Trophoblast cell (in vitro differentiated cells and primary cell): Measurements from ENCODE around the gene PFKFB2.

Source experiments
- DNase-seq, 2 donors: peaks; one replicate each; pipeline ENCODE4 v3.0.0-alpha.2; 2016
- H2AFZ ChIP-seq: 2 replicates; pipeline ENCODE4 v1.6.1; 2013; ENCODE audit warnings: low read length, moderate library complexity, mild to moderate bottlenecking; ENCODE audit not compliant: insufficient read depth, poor library complexity
- H2AK5ac ChIP-seq: 2 replicates; pipeline ENCODE4 v1.6.1; 2013; ENCODE audit warnings: mild to moderate bottlenecking, low read length
- H2BK120ac ChIP-seq: 2 replicates; pipeline ENCODE4 v1.6.1; 2013; ENCODE audit warnings: low read length, mild to moderate bottlenecking, moderate library complexity; ENCODE audit not compliant: insufficient read depth, poor library complexity
- H2BK12ac ChIP-seq: 2 replicates; pipeline ENCODE4 v1.6.1; 2013; ENCODE audit warnings: mild to moderate bottlenecking, low read length, moderate library complexity
- H2BK5ac ChIP-seq: 2 replicates; pipeline ENCODE4 v1.6.1; 2013; ENCODE audit warnings: low read length, low read depth, moderate library complexity, mild to moderate bottlenecking; ENCODE audit not compliant: poor library complexity
- H3K14ac ChIP-seq: 2 replicates; pipeline ENCODE4 v1.6.1; 2013; ENCODE audit warnings: mild to moderate bottlenecking, low read length
- H3K18ac ChIP-seq: 2 replicates; pipeline ENCODE4 v1.6.1; 2013; ENCODE audit warnings: mild to moderate bottlenecking, low read length
- H3K23ac ChIP-seq: 2 replicates; pipeline ENCODE4 v1.6.1; 2013; ENCODE audit warnings: low read length
- H3K27ac ChIP-seq: 2 replicates; pipeline ENCODE4 v1.5.1; 2013; ENCODE audit warnings: low read depth, mild to moderate bottlenecking, inconsistent platforms, low read length, moderate library complexity
- H3K27me3 ChIP-seq: 2 replicates; pipeline ENCODE4 v1.6.1; 2013; ENCODE audit warnings: inconsistent platforms, mild to moderate bottlenecking, low read length, moderate library complexity; ENCODE audit not compliant: insufficient read depth
- H3K36me3 ChIP-seq, 2 experiments: 1 replicate in 1 of 2; 2 replicates in 1 of 2; pipeline ENCODE4 v1.6.1; 2013; ENCODE audit warnings: low read length in 2 of 2, mild to moderate bottlenecking in 2 of 2, moderate library complexity in 1 of 2; ENCODE audit not compliant: insufficient read depth in 2 of 2, control insufficient read depth in 1 of 2
- H3K4ac ChIP-seq: 2 replicates; pipeline ENCODE4 v1.6.1; 2013; ENCODE audit warnings: low read depth, mild to moderate bottlenecking, low read length, moderate library complexity
- H3K4me1 ChIP-seq, 2 experiments: 1 replicate in 1 of 2; 2 replicates in 1 of 2; pipeline ENCODE4 v1.6.1; 2013; ENCODE audit warnings: low read length in 2 of 2, mild to moderate bottlenecking in 2 of 2, moderate library complexity in 1 of 2; ENCODE audit not compliant: insufficient read depth in 2 of 2, control insufficient read depth in 1 of 2
- H3K4me2 ChIP-seq: 2 replicates; pipeline ENCODE4 v1.6.1; 2013; ENCODE audit warnings: inconsistent platforms, mild to moderate bottlenecking, low read length, moderate library complexity
- H3K4me3 ChIP-seq: 2 replicates; pipeline ENCODE4 v1.5.1; 2013; ENCODE audit warnings: mild to moderate bottlenecking, low read depth, low read length, inconsistent platforms
- H3K79me1 ChIP-seq: one replicate; pipeline ENCODE4 v1.6.1; 2013; ENCODE audit warnings: low read length
- H3K79me2 ChIP-seq: 2 replicates; pipeline ENCODE4 v1.6.1; 2013; ENCODE audit warnings: low read length, mild to moderate bottlenecking; ENCODE audit not compliant: control insufficient read depth, insufficient read depth, poor library complexity
- H3K9ac ChIP-seq: 2 replicates; pipeline ENCODE4 v1.6.1; 2013; ENCODE audit warnings: mild to moderate bottlenecking, low read length
- H3K9me3 ChIP-seq: 2 replicates; pipeline ENCODE4 v1.6.1; 2013; ENCODE audit warnings: low read depth, mild to moderate bottlenecking, control low read depth, inconsistent platforms, low read length; ENCODE audit not compliant: insufficient read depth
- H4K12ac ChIP-seq: 2 replicates; pipeline ENCODE4 v1.6.1; 2013; ENCODE audit warnings: low read depth, mild to moderate bottlenecking, low read length, moderate library complexity
- H4K8ac ChIP-seq: 2 replicates; pipeline ENCODE4 v1.6.1; 2013; ENCODE audit warnings: low read depth, mild to moderate bottlenecking, low read length, moderate library complexity
- H4K91ac ChIP-seq: one replicate; pipeline ENCODE4 v1.6.1; 2013; ENCODE audit warnings: low read depth, mild to moderate bottlenecking, low read length, moderate library complexity
- WGBS: extraction: QIAGEN DNeasy Blood & Tissue Kit; methylation state at CpG from one replicate; pipeline ENCODE4 v1.1.7; 2013; ENCODE audit warnings: missing lambda C conversion rate; ENCODE audit not compliant: insufficient read length, insufficient coverage; ENCODE audit errors: extremely low coverage; 5-methylcytosine and 5-hydroxymethylcytosine counted together

The PFKFB2 gene

GRCh38 chr1:207007352-207008033, 45.6 kb upstream of the PFKFB2 start:
- no peak overlapping the region for H3K4me3 ChIP-seq
- H3K27ac ChIP-seq: no peak overlapping the region
- H2AK5ac ChIP-seq: no peak overlapping the region
- H2BK12ac ChIP-seq: no peak overlapping the region
- WGBS: no CpG with 5 or more reads among the region's 5 CpGs
- H4K8ac ChIP-seq: no peak overlapping the region
- no peak overlapping the region for H2BK5ac ChIP-seq
- no peak overlapping the region for H3K18ac ChIP-seq
- H3K23ac ChIP-seq: no peak overlapping the region
- no peak overlapping the region for H4K91ac ChIP-seq
- no peak overlapping the region for H2BK120ac ChIP-seq
- H3K79me2 ChIP-seq: no peaks in the 10 kb centered on the region
- DNase-seq: peak; percentile 51 to 64
- H3K36me3 ChIP-seq: no peaks in the 10 kb centered on the region
- H3K4me2 ChIP-seq: no peak overlapping the region
- H4K12ac ChIP-seq: no peak overlapping the region
- no peaks in the 10 kb centered on the region for H3K27me3 ChIP-seq
- H3K14ac ChIP-seq: no peak overlapping the region
- no peak overlapping the region for H2AFZ ChIP-seq
- no peaks in the 10 kb centered on the region for H3K9me3 ChIP-seq
- peaks cover 3 to 4% of the 10 kb centered on the region in 2 experiments for H3K4me1 ChIP-seq
- no peak overlapping the region for H3K9ac ChIP-seq
- H3K79me1 ChIP-seq: no peaks in the 10 kb centered on the region
- H3K4ac ChIP-seq: no peak overlapping the region

- H4K8ac ChIP-seq: no peak overlapping the region
- no peaks in the 10 kb centered on the region for H3K79me1 ChIP-seq
- H3K27me3 ChIP-seq: no peaks in the 10 kb centered on the region
- H4K91ac ChIP-seq: no peak overlapping the region
- H3K23ac ChIP-seq: no peak overlapping the region
- H3K14ac ChIP-seq: no peak overlapping the region
- no peak overlapping the region for H2BK120ac ChIP-seq
- no peak overlapping the region for H4K12ac ChIP-seq
- H2AFZ ChIP-seq: no peak overlapping the region
- WGBS: no CpG with 5 or more reads among the region's 10 CpGs
- no peaks in the 10 kb centered on the region for H3K36me3 ChIP-seq
- H3K4me1 ChIP-seq: peaks cover 3 to 4% of the 10 kb centered on the region in 2 experiments
- no peaks in the 10 kb centered on the region for H3K79me2 ChIP-seq
- DNase-seq: no peak
- no peaks in the 10 kb centered on the region for H3K9me3 ChIP-seq
- no peak overlapping the region for H3K9ac ChIP-seq
- no peak overlapping the region for H3K4ac ChIP-seq
- no peak overlapping the region for H3K27ac ChIP-seq
- no peak overlapping the region for H2AK5ac ChIP-seq
- H2BK12ac ChIP-seq: no peak overlapping the region
- H3K4me3 ChIP-seq: no peak overlapping the region
- H3K4me2 ChIP-seq: no peak overlapping the region
- no peak overlapping the region for H3K18ac ChIP-seq
- H2BK5ac ChIP-seq: no peak overlapping the region
Measured at GRCh38 chr1:207009182-207009850, 43.8 kb upstream of the PFKFB2 start.

GRCh38 chr1:207009945-207010344, 43.1 kb upstream of the PFKFB2 start:
- DNase-seq: no peak

GRCh38 chr1:207010726-207011125, 42.3 kb upstream of the PFKFB2 start:
- Histone ChIP-seq H3K9ac (no peak overlapping the region), H2AFZ (no peak overlapping the region), H3K4me3 (no peak overlapping the region), H4K8ac (no peak overlapping the region), H3K4me1 (peaks cover 3 to 4% of the 10 kb centered on the region in 2 experiments), H3K36me3 (no peaks in the 10 kb centered on the region), H3K79me2 (no peaks in the 10 kb centered on the region), H3K4me2 (no peak overlapping the region), H3K23ac (no peak overlapping the region), H2BK120ac (no peak overlapping the region), H2BK12ac (no peak overlapping the region), H3K9me3 (no peaks in the 10 kb centered on the region), H3K79me1 (no peaks in the 10 kb centered on the region), H3K27ac (no peak overlapping the region), H2BK5ac (no peak overlapping the region), H4K91ac (no peak overlapping the region), H3K4ac (no peak overlapping the region), H3K14ac (no peak overlapping the region), H4K12ac (no peak overlapping the region), H3K18ac (no peak overlapping the region), H2AK5ac (no peak overlapping the region), H3K27me3 (no peaks in the 10 kb centered on the region)
- WGBS: no CpG with 5 or more reads among the region's 2 CpGs
- DNase-seq: no peak

More at GRCh38 chr1:207009945-207010344, 43.1 kb upstream of the PFKFB2 start:
- Histone ChIP-seq H3K27me3 (no peaks in the 10 kb centered on the region), H2BK120ac (no peak overlapping the region), H3K4me3 (no peak overlapping the region), H2BK12ac (no peak overlapping the region), H3K79me1 (no peaks in the 10 kb centered on the region), H3K79me2 (no peaks in the 10 kb centered on the region), H3K4me1 (peaks cover 3 to 4% of the 10 kb centered on the region in 2 experiments), H4K91ac (no peak overlapping the region), H3K23ac (no peak overlapping the region), H4K8ac (no peak overlapping the region), H3K14ac (no peak overlapping the region), H2AFZ (no peak overlapping the region), H2AK5ac (no peak overlapping the region), H2BK5ac (no peak overlapping the region), H3K36me3 (no peaks in the 10 kb centered on the region), H3K27ac (no peak overlapping the region), H4K12ac (no peak overlapping the region), H3K4me2 (no peak overlapping the region), H3K18ac (no peak overlapping the region), H3K9ac (no peak overlapping the region), H3K9me3 (no peaks in the 10 kb centered on the region), H3K4ac (no peak overlapping the region)
- WGBS: no CpG with 5 or more reads among the region's 7 CpGs
